ENCODE results near the gene CENPA. TPM values are rescaled to one million over a fixed set of nuclear protein-coding genes. Genes with fewer than 3 reads are reported as not detected.
"Not testable (repeated sequence)": the region's sequence is repeated elsewhere in the genome, so short reads cannot be mapped to it uniquely, and the experiment has no call there.

The CENPA gene
- total RNA-seq, 1 experiment from 2014 or later: 38.4 TPM

GRCh38 chr2:26811261-26811660, 25.4 kb downstream of the CENPA start:
- no peaks in the 10 kb centered on the region for H3K36me3 Mint-ChIP-seq (ENCODE audit: insufficient read depth, unreplicated experiment)
- no peaks in the 10 kb centered on the region for H3K9me3 Mint-ChIP-seq (ENCODE audit: unreplicated experiment)
- no peaks in the 10 kb centered on the region for H3K4me1 Mint-ChIP-seq (ENCODE audit: low read depth, unreplicated experiment)
- no peak for DNase-seq
- no peaks in the 10 kb centered on the region for H3K4me1 ChIP-seq
- CTCF ChIA-PET: no interaction called here
- H3K27me3 Mint-ChIP-seq (ENCODE audit: insufficient read depth, unreplicated experiment): peaks cover 5% of the 10 kb centered on the region
- intact Hi-C loops (cut with micrococcal nuclease; ENCODE audit: unreplicated experiment): no loop called here
- no peak for TF ChIP-seq CTCF (IDR thresholded peaks at IDR 0.05; ENCODE audit: insufficient read depth in 1 of 2, low read depth in 1 of 2, low read length in 1 of 2, severe bottlenecking in 1 of 2, unreplicated experiment in 1 of 2)
- no peaks in the 10 kb centered on the region for H3K36me3 ChIP-seq (ENCODE audit: control insufficient read depth, insufficient read depth, low read length)
- H3K4me3 Mint-ChIP-seq (ENCODE audit: unreplicated experiment): no peak overlapping the region
- no peaks in the 10 kb centered on the region for H3K9me3 ChIP-seq
- no TSS peak for BruUV-seq (replicated peaks)
- no peaks in the 10 kb centered on the region for H3K27me3 ChIP-seq (replicated peaks; ENCODE audit: control insufficient read depth, insufficient read depth, low read length)
- no peak overlapping the region for H3K4me3 ChIP-seq (ENCODE audit: low read depth, low read length)
- POLR2A ChIA-PET: no interaction called here
- no peak overlapping the region for H3K27ac Mint-ChIP-seq (ENCODE audit: unreplicated experiment)

- Histone ChIP-seq H3K4me1 (no peaks in the 10 kb centered on the region), H3K27me3 (replicated peaks; ENCODE audit: control insufficient read depth, insufficient read depth, low read length) (no peaks in the 10 kb centered on the region), H3K9me3 (no peaks in the 10 kb centered on the region), H3K4me3 (ENCODE audit: low read depth, low read length) (no peak overlapping the region), H3K36me3 (ENCODE audit: control insufficient read depth, insufficient read depth, low read length) (no peaks in the 10 kb centered on the region)
- no peak for DNase-seq
- Mint-ChIP-seq H3K27me3 (ENCODE audit: insufficient read depth, unreplicated experiment) (peaks cover 5% of the 10 kb centered on the region), H3K27ac (ENCODE audit: unreplicated experiment) (no peak overlapping the region), H3K9me3 (ENCODE audit: unreplicated experiment) (no peaks in the 10 kb centered on the region), H3K36me3 (ENCODE audit: insufficient read depth, unreplicated experiment) (no peaks in the 10 kb centered on the region), H3K4me3 (ENCODE audit: unreplicated experiment) (no peak overlapping the region), H3K4me1 (ENCODE audit: low read depth, unreplicated experiment) (no peaks in the 10 kb centered on the region)
- no peak for TF ChIP-seq CTCF (IDR thresholded peaks at IDR 0.05; ENCODE audit: insufficient read depth in 1 of 2, low read depth in 1 of 2, low read length in 1 of 2, severe bottlenecking in 1 of 2, unreplicated experiment in 1 of 2)
- CTCF ChIA-PET: no interaction called here
- BruUV-seq (replicated peaks): no TSS peak
- intact Hi-C loops (cut with micrococcal nuclease; ENCODE audit: unreplicated experiment): no loop called here
- POLR2A ChIA-PET: no interaction called here
Observed at GRCh38 chr2:26811791-26812694, 26.2 kb downstream of the CENPA start.

GRCh38 chr2:26812731-26813130, 26.9 kb downstream of the CENPA start:
- no peaks in the 10 kb centered on the region for H3K9me3 ChIP-seq
- Mint-ChIP-seq H3K9me3 (ENCODE audit: unreplicated experiment) (no peaks in the 10 kb centered on the region), H3K36me3 (ENCODE audit: insufficient read depth, unreplicated experiment) (no peaks in the 10 kb centered on the region), H3K27me3 (ENCODE audit: insufficient read depth, unreplicated experiment) (peaks cover 5% of the 10 kb centered on the region), H3K4me1 (ENCODE audit: low read depth, unreplicated experiment) (no peaks in the 10 kb centered on the region), H3K4me3 (ENCODE audit: unreplicated experiment) (no peak overlapping the region), H3K27ac (ENCODE audit: unreplicated experiment) (no peak overlapping the region)
- no peaks in the 10 kb centered on the region for H3K27me3 ChIP-seq (replicated peaks; ENCODE audit: control insufficient read depth, insufficient read depth, low read length)
- intact Hi-C loops (cut with micrococcal nuclease; ENCODE audit: unreplicated experiment): no loop called here
- POLR2A ChIA-PET: no interaction called here
- no peak for DNase-seq
- H3K4me1 ChIP-seq: no peaks in the 10 kb centered on the region
- no TSS peak for BruUV-seq (replicated peaks)
- CTCF ChIA-PET: no interaction called here
- no peak for TF ChIP-seq CTCF (IDR thresholded peaks at IDR 0.05; ENCODE audit: insufficient read depth in 1 of 2, low read depth in 1 of 2, low read length in 1 of 2, severe bottlenecking in 1 of 2, unreplicated experiment in 1 of 2)
- no peaks in the 10 kb centered on the region for H3K36me3 ChIP-seq (ENCODE audit: control insufficient read depth, insufficient read depth, low read length)
- H3K4me3 ChIP-seq (ENCODE audit: low read depth, low read length): no peak overlapping the region

GRCh38 chr2:26814072-26814765, 28.4 kb downstream of the CENPA start:
- H3K27ac Mint-ChIP-seq (ENCODE audit: unreplicated experiment); H3K9me3 Mint-ChIP-seq (ENCODE audit: unreplicated experiment); CTCF ChIA-PET; BruUV-seq (replicated peaks); H3K4me1 Mint-ChIP-seq (ENCODE audit: low read depth, unreplicated experiment); POLR2A ChIA-PET; H3K4me3 ChIP-seq (ENCODE audit: low read depth, low read length); H3K4me1 ChIP-seq; H3K27me3 ChIP-seq (replicated peaks; ENCODE audit: control insufficient read depth, insufficient read depth, low read length); H3K36me3 Mint-ChIP-seq (ENCODE audit: insufficient read depth, unreplicated experiment); H3K36me3 ChIP-seq (ENCODE audit: control insufficient read depth, insufficient read depth, low read length); H3K9me3 ChIP-seq; H3K4me3 Mint-ChIP-seq (ENCODE audit: unreplicated experiment); intact Hi-C loops (cut with micrococcal nuclease; ENCODE audit: unreplicated experiment); DNase-seq: not testable (repeated sequence)
- peaks cover 11% of the 10 kb centered on the region for H3K27me3 Mint-ChIP-seq (ENCODE audit: insufficient read depth, unreplicated experiment)
